IMR-90 (cell line): ENCODE data around the gene ADGRB3. TPM values are rescaled to one million over a fixed set of nuclear protein-coding genes. Genes with fewer than 3 reads are reported as not detected.

Source experiments
- ATAC-seq: fragments of 200-7000 bp; cut with Tn5 transposase; 2 replicates; pipeline ENCODE4 v1.9.1; 2020; ENCODE audit warnings: low read depth, mild to moderate bottlenecking, moderate library complexity
- BruUV-seq: library from RNA; stranded (reverse); fragments of 400-500 nt; replicated peaks from 2 replicates; lab custom pipeline; 2021; lab: Mats Ljungman, UMichigan
- CTCF ChIA-PET: fragments of 300-600 bp; formaldehyde crosslinking; extraction: SDS; loops from one replicate; lab custom pipeline; 2021; ENCODE audit warnings: antibody characterized with exemption; lab: Yijun Ruan, JAX
- POLR2A ChIA-PET: fragments of 300-600 bp; sonication (Branson Sonifier 250); formaldehyde crosslinking; loops from one replicate; lab custom pipeline; 2022; ENCODE audit warnings: antibody characterized with exemption; ENCODE audit not compliant: unreplicated experiment; lab: Charles Lee
- DNase-seq: peaks from one replicate; pipeline ENCODE4 v3.0.0; 2013
- H2AFZ ChIP-seq: replicated peaks from 2 replicates; pipeline ENCODE3; 2013; ENCODE audit warnings: low read length, mild to moderate bottlenecking; ENCODE audit not compliant: poor library complexity
- H2AK5ac ChIP-seq: 2 replicates; pipeline ENCODE4 v1.6.1; 2013; ENCODE audit warnings: low read depth, low read length, inconsistent platforms
- H2AK9ac ChIP-seq: replicated peaks from 2 replicates; pipeline ENCODE3; 2013; ENCODE audit warnings: mild to moderate bottlenecking, low read depth, low read length, moderate library complexity; ENCODE audit not compliant: poor library complexity
- H2BK120ac ChIP-seq: 2 replicates; pipeline ENCODE4 v1.6.1; 2013; ENCODE audit warnings: low read depth, low read length, inconsistent platforms
- H2BK15ac ChIP-seq: 3 replicates; pipeline ENCODE4 v1.6.1; 2013; ENCODE audit warnings: low read depth, low read length, inconsistent platforms
- H2BK20ac ChIP-seq: 2 replicates; pipeline ENCODE4 v1.6.1; 2013; ENCODE audit warnings: low read depth, mild to moderate bottlenecking, inconsistent platforms, low read length, moderate library complexity
- H2BK5ac ChIP-seq: 2 replicates; pipeline ENCODE4 v1.6.1; 2013; ENCODE audit warnings: mild to moderate bottlenecking, low read depth, low read length, inconsistent platforms; ENCODE audit not compliant: poor library complexity, severe bottlenecking
- H3K14ac ChIP-seq: replicated peaks from 2 replicates; pipeline ENCODE4 v1.6.1; 2013; ENCODE audit warnings: low read depth, low read length, inconsistent platforms
- H3K18ac ChIP-seq: 2 replicates; pipeline ENCODE4 v1.6.1; 2013; ENCODE audit warnings: low read depth, low read length, control low read depth
- H3K23ac ChIP-seq: 2 replicates; pipeline ENCODE4 v1.6.1; 2013; ENCODE audit warnings: low read depth, low read length, inconsistent platforms
- H3K27ac ChIP-seq: 2 replicates; pipeline ENCODE4 v1.5.1; 2013; ENCODE audit warnings: mild to moderate bottlenecking, control low read depth, low read length; ENCODE audit not compliant: insufficient read depth
- H3K27me3 ChIP-seq: 2 replicates; pipeline ENCODE4 v1.6.1; 2013; ENCODE audit warnings: low read length; ENCODE audit not compliant: control insufficient read depth, insufficient read depth
- H3K36me3 ChIP-seq: 2 replicates; pipeline ENCODE4 v1.6.1; 2013; ENCODE audit warnings: low read length, mixed read lengths; ENCODE audit not compliant: control insufficient read depth, insufficient read depth
- H3K4ac ChIP-seq: 2 replicates; pipeline ENCODE4 v1.6.1; 2013; ENCODE audit warnings: low read depth, low read length, inconsistent platforms
- H3K4me1 ChIP-seq: 2 replicates; pipeline ENCODE4 v1.6.1; 2013; ENCODE audit warnings: low read length, mixed read lengths; ENCODE audit not compliant: control insufficient read depth, insufficient read depth
- H3K4me2 ChIP-seq: 2 replicates; pipeline ENCODE4 v1.6.1; 2013; ENCODE audit warnings: low read depth, mild to moderate bottlenecking, control low read depth, low read length, moderate library complexity
- H3K4me3 ChIP-seq: 2 replicates; pipeline ENCODE4 v1.5.1; 2013; ENCODE audit warnings: low read depth, mild to moderate bottlenecking, control low read depth, low read length, moderate library complexity; ENCODE audit not compliant: insufficient read depth
- H3K56ac ChIP-seq: 2 replicates; pipeline ENCODE4 v1.6.1; 2013; ENCODE audit warnings: low read length, inconsistent platforms; ENCODE audit not compliant: insufficient read depth; ENCODE audit errors: extremely low read depth
- H3K79me1 ChIP-seq, 2 experiments: 2 replicates each; pipeline ENCODE4 v1.6.1; 2013; ENCODE audit warnings: low read length in 2 of 2, inconsistent platforms in 1 of 2, low read depth in 1 of 2
- H3K9ac ChIP-seq: 2 replicates; pipeline ENCODE4 v1.6.1; 2013; ENCODE audit warnings: low read depth, low read length, control low read depth
- H3K9me1 ChIP-seq: 2 replicates; pipeline ENCODE4 v1.6.1; 2013; ENCODE audit warnings: low read length, inconsistent platforms; ENCODE audit not compliant: insufficient read depth
- H3K9me3 ChIP-seq: 2 replicates; pipeline ENCODE4 v1.6.1; 2013; ENCODE audit warnings: low read length; ENCODE audit not compliant: control insufficient read depth, insufficient read depth
- H4K20me1 ChIP-seq: 2 replicates; pipeline ENCODE4 v1.6.1; 2013; ENCODE audit warnings: low read length, inconsistent platforms; ENCODE audit not compliant: insufficient read depth
- H4K5ac ChIP-seq: 2 replicates; pipeline ENCODE4 v1.6.1; 2013; ENCODE audit warnings: mild to moderate bottlenecking, low read depth, low read length, control low read depth
- H4K8ac ChIP-seq, 2 experiments: 2 replicates each; pipeline ENCODE4 v1.6.1; 2013; ENCODE audit warnings: low read depth in 2 of 2, low read length in 2 of 2, control low read depth in 1 of 2, inconsistent platforms in 1 of 2
- H4K91ac ChIP-seq: 2 replicates; pipeline ENCODE4 v1.6.1; 2013; ENCODE audit warnings: low read depth, low read length, inconsistent platforms; ENCODE audit not compliant: insufficient read depth
- BHLHE40 ChIP-seq: fragments of 150-350 bp; IDR thresholded peaks from 2 replicates; pipeline ENCODE4 v1.6.1; 2016; ENCODE audit warnings: mild to moderate bottlenecking, low read depth, low read length
- CEBPB ChIP-seq: IDR thresholded peaks from 2 replicates; pipeline ENCODE4 v1.6.1; 2012; ENCODE audit warnings: low read depth, low read length, improper control_type of control experiment
- CHD1 ChIP-seq: IDR thresholded peaks from 2 replicates; pipeline ENCODE4 v1.6.1; 2012; ENCODE audit warnings: low read depth, low read length, improper control_type of control experiment
- CTCF ChIP-seq: conservative IDR thresholded peaks from 2 replicates; pipeline ENCODE4 v1.5.1; 2012; ENCODE audit warnings: mild to moderate bottlenecking, low read depth, low read length, improper control_type of control experiment
- ELK1 ChIP-seq: fragments of 150-350 bp; IDR thresholded peaks from 2 replicates; pipeline ENCODE4 v1.6.1; 2016; ENCODE audit warnings: low read depth, mild to moderate bottlenecking, low read length, moderate library complexity, borderline replicate concordance
- FOS ChIP-seq: fragments of 150-350 bp; IDR thresholded peaks from 2 replicates; pipeline ENCODE4 v1.6.1; 2016; ENCODE audit warnings: low read depth, low read length
- MAFK ChIP-seq: IDR thresholded peaks from 2 replicates; pipeline ENCODE4 v1.6.1; 2012; ENCODE audit warnings: low read depth, low read length, improper control_type of control experiment
- MAZ ChIP-seq: IDR thresholded peaks from 2 replicates; pipeline ENCODE4 v1.6.1; 2012; ENCODE audit warnings: low read depth, mild to moderate bottlenecking, low read length, improper control_type of control experiment, moderate library complexity, borderline replicate concordance
- MXI1 ChIP-seq: IDR thresholded peaks from 2 replicates; pipeline ENCODE4 v1.6.1; 2012; ENCODE audit warnings: low read depth, mild to moderate bottlenecking, low read length, moderate library complexity, borderline replicate concordance
- NFE2L2 ChIP-seq: fragments of 150-350 bp; IDR thresholded peaks from 2 replicates; pipeline ENCODE4 v1.6.1; 2016; ENCODE audit warnings: low read depth, mild to moderate bottlenecking, low read length
- POLR2A ChIP-seq: IDR thresholded peaks from 2 replicates; pipeline ENCODE4 v1.6.1; 2012; ENCODE audit warnings: mild to moderate bottlenecking, low read depth, low read length
- RAD21 ChIP-seq: IDR thresholded peaks from 2 replicates; pipeline ENCODE4 v1.6.1; 2012; ENCODE audit warnings: low read length, improper control_type of control experiment
- RCOR1 ChIP-seq: IDR thresholded peaks from 2 replicates; pipeline ENCODE4 v1.6.1; 2012; ENCODE audit warnings: mild to moderate bottlenecking, low read length, improper control_type of control experiment; ENCODE audit not compliant: insufficient replicate concordance
- RFX5 ChIP-seq: IDR thresholded peaks from 2 replicates; pipeline ENCODE4 v1.8.0; 2012; ENCODE audit warnings: low read depth, mild to moderate bottlenecking, low read length, moderate library complexity
- SMC3 ChIP-seq: fragments of 150-350 bp; IDR thresholded peaks from 2 replicates; pipeline ENCODE4 v1.6.1; 2016; ENCODE audit warnings: low read depth, mild to moderate bottlenecking, antibody characterized with exemption, low read length, moderate library complexity
- USF2 ChIP-seq: fragments of 150-350 bp; IDR thresholded peaks from 2 replicates; pipeline ENCODE4 v1.6.1; 2017; ENCODE audit warnings: mild to moderate bottlenecking, antibody characterized with exemption, low read length, low read depth
- dilution Hi-C: fragments of 300-500 bp; cut with HindIII; formaldehyde crosslinking; loops from one replicate; pipeline ENCODE4 v1.14.3; 2018; ENCODE audit warnings: low sequenced_read_pairs; ENCODE audit not compliant: unreplicated experiment
- in situ Hi-C: fragments of 300-500 bp; cut with MboI; formaldehyde crosslinking; loops from 3 replicates; pipeline ENCODE4 v1.14.3; 2019; ENCODE audit warnings: low sequenced_read_pairs, inconsistent platforms, mixed read lengths
- intact Hi-C: fragments of 100-400 bp; cut with micrococcal nuclease; formaldehyde crosslinking; loops from 2 replicates; pipeline ENCODE4 v1.10.0; 2022
- polyA plus RNA-seq, 3 experiments: library from polyadenylated mRNA; depleted of rRNA; stranded (reverse); fragments of >200 nt; gene quantifications; 2 replicates each; pipeline ENCODE4 v1.2.3, GENCODE V29; 2012; ENCODE audit warnings: low replicate concordance in 1 of 3
- total RNA-seq: library from RNA; depleted of rRNA; stranded (reverse); fragments of >200 nt; gene quantifications from 2 replicates; pipeline ENCODE4 v1.2.3, GENCODE V29; 2012

ADGRB3 gene
- total and polyA plus RNA-seq, 2 of the 4 experiments (the other 2 are of a cell fraction): not detected

GRCh38 chr6:68709882-68710281, 74.8 kb downstream of the ADGRB3 start:
- no peak overlapping the region for H2BK20ac ChIP-seq
- H3K27me3 ChIP-seq: no peaks in the 10 kb centered on the region
- H3K14ac ChIP-seq: no peak overlapping the region
- H2AK5ac ChIP-seq: no peak overlapping the region
- ChIA-PET POLR2A (no interaction called here), CTCF (no interaction called here)
- H2AK9ac ChIP-seq: no peak overlapping the region
- H2AFZ ChIP-seq: no peak overlapping the region
- no peak overlapping the region for H2BK15ac ChIP-seq
- no peak overlapping the region for H3K4ac ChIP-seq
- H3K4me2 ChIP-seq: no peak overlapping the region
- no peak for TF ChIP-seq MXI1
- TF ChIP-seq BHLHE40: no peak
- TF ChIP-seq MAFK: no peak
- no peak for TF ChIP-seq RAD21
- no peak for TF ChIP-seq POLR2A
- TF ChIP-seq CTCF: no peak
- no peak for TF ChIP-seq RFX5
- TF ChIP-seq MAZ: no peak
- TF ChIP-seq CHD1: no peak
- TF ChIP-seq CEBPB: no peak
- TF ChIP-seq ELK1: no peak
- no peak for TF ChIP-seq USF2
- TF ChIP-seq FOS: no peak
- no peak for TF ChIP-seq SMC3
- TF ChIP-seq NFE2L2: no peak
- no peak for TF ChIP-seq RCOR1
- no peaks in the 10 kb centered on the region for H3K9me1 ChIP-seq
- no peak overlapping the region for H4K5ac ChIP-seq
- no peak overlapping the region for H4K91ac ChIP-seq
- H4K20me1 ChIP-seq: no peaks in the 10 kb centered on the region
- ATAC-seq (no peak), DNase-seq (no peak)
- no peak overlapping the region for H2BK120ac ChIP-seq
- no TSS peak for BruUV-seq
- H3K56ac ChIP-seq: no peak overlapping the region
- no peaks in the 10 kb centered on the region for H3K79me1 ChIP-seq
- no peaks in the 10 kb centered on the region for H3K4me1 ChIP-seq
- no peak overlapping the region for H3K4me3 ChIP-seq
- H4K8ac ChIP-seq: no peak overlapping the region
- intact Hi-C loops: no loop called here
- no peak overlapping the region for H3K18ac ChIP-seq
- no peaks in the 10 kb centered on the region for H3K36me3 ChIP-seq
- H3K23ac ChIP-seq: no peak overlapping the region
- H2BK5ac ChIP-seq: no peak overlapping the region
- in situ Hi-C loops: no loop called here
- H3K27ac ChIP-seq: no peak overlapping the region
- no peak overlapping the region for H3K9ac ChIP-seq
- no peaks in the 10 kb centered on the region for H3K9me3 ChIP-seq
- dilution Hi-C loops: no loop called here
